ENCODE data around the gene FRMD3.

The FRMD3 gene

GRCh38 chr9:83218411-83219090, 319.6 kb downstream of the FRMD3 start:
- no peak for DNase-seq

GRCh38 chr9:83209188-83209731, 328.9 kb downstream of the FRMD3 start:
- no peak for DNase-seq

DNA sequence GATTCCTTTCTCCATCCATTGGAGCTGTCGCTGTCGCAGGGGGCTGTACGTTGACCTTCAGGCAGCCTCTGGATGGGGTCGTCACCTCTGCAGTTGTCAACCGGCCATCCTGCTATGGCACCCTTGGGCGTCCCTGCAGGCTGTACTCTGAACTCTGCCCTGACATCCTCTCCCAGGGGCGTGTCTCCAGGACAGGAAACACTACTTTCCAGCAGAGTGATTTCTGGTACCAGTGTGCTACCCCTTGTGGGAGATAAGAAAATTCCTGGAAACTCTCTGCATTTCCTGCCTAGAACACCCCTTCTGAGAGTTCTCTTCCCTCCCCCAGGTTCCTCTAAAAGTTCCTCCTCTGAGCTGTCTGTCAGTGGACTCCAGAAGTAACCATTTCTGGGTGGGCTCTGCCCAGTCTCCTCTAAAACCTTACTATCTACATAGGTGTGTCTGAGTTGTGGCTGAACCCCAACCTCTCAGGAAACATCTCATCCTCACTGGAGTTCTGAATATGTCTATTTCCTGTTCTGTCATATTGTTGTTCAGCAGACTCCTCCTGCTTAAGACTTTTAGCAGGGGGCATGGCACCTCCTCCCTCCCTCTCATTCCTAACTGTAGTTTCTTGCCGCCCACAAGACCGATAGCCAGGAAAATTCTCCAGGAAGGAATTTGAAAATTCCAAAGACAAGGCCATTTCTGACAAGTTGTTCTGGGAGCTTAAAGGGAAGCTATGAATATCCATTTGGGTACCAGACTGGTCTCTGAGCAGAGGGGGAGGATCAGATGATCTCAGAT, 329.9 kb downstream of the FRMD3 start:
- no peak for DNase-seq

DNA sequence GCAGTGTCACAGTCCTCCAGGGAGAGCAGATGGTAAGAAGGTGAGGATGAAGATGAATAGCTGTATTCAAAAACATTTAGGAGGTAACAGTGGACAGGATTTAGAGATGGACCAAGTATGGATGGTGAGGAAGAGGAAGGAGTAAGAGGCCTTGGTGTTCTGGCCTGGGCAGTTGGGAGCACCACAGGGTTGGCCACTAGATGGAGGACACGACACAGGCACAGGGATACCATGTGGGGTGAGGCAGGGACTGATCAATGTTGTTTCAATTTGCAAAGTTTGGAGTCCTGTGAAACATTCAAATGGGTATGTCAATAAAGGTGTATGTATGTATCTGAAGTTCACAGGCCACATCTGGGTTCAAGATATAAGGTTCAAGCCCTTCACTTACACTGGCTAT, 334.2 kb downstream of the FRMD3 start:
- DNase-seq, result no peak

GRCh38 chr9:83200531-83200930, 337.7 kb downstream of the FRMD3 start:
- no peak for DNase-seq

DNA sequence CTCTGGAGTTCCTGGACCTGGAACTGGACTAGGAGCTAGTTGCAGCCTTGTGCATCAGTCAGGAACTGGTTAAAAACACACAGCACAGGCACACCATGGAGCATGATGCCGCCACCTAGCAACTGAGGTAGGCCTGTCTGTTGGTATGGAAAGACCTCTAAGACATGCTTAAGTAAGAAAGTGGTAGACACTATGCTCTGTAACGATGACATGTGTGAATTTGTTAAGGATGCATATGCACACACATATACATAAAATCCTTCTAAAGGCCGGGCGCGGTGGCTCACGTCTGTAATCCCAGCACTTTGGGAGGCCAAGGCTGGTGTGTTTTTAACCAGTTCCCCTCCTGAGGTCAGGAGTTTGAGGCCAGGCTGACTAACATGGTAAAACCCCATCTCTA, 338.4 kb downstream of the FRMD3 start:
- DNase-seq, result no peak

GRCh38 chr9:83199240-83199639, 339.0 kb downstream of the FRMD3 start:
- no peak for DNase-seq

DNA sequence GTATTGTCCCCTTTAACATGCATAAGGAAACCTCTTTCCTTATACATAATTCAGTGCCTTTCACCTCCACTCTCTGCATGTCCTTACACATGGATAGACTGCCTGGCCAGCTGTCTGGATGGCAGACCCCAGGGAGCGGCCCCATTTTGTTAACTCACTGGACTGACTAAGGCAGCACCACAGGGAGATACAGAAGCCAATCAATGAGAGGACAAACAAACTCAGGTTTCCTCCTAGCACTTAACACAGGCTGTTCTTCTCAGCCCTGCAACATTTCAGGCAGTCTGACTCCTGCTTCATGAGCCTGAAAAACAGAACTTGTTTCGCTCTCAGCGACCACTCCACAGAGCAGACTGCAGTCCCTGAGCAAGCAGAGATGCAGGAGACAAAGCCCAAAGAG, 339.8 kb downstream of the FRMD3 start:
- no peak for DNase-seq

GRCh38 chr9:83197591-83197990, 340.6 kb downstream of the FRMD3 start:
- DNase-seq, result no peak

DNA sequence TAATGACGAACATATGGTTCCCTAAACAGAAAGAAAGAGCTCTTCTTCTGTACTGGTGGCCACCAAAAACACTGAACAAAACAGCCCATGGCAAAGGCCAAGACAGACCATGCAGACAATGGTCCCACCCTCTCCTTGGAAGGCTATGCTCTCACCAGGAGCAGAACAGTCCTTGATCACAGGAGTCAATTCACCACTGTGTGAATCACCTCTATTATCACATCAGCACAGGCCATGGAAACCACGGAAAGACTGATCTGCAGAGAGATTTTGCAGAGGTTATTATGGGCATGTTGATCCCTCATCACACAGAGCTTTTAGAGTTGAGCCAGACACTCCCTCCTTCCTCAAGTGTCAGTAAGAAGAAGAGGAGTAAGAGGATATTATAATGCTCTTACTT, 341.3 kb downstream of the FRMD3 start:
- no peak for DNase-seq

All from activated naive CD4-positive, alpha-beta T cell treated with Interleukin-2 at 50 U/mL for 16 hours (primary cell).